Left lung (tissue), 10 donors: ENCODE results near the gene CEP350. TPM values are rescaled to one million over a fixed set of nuclear protein-coding genes. Genes with fewer than 3 reads are reported as not detected.

ENCODE experiments used
- ATAC-seq: fragments of 200-7000 bp; cut with Tn5 transposase; one replicate; pipeline ENCODE4 v1.9.1; 2020; ENCODE audit warnings: moderate library complexity
- DNase-seq, 4 donors: peaks; one replicate each; pipeline ENCODE4 v3.0.0-alpha.2; 2013 to 2020
- H3K27ac ChIP-seq, 2 donors: fragments of 200-600 bp; sonication (generic) in 1 of 2; one replicate each; pipeline versions ENCODE4 v1.5.0 to v1.8.0; 2020 to 2021
- H3K27me3 ChIP-seq, 2 donors: fragments of 200-600 bp; sonication (generic) in 1 of 2; one replicate each; pipeline versions ENCODE4 v1.5.0 to v1.8.0; 2020 to 2021
- H3K36me3 ChIP-seq, 2 donors: fragments of 200-600 bp; sonication (generic) in 1 of 2; one replicate each; pipeline versions ENCODE4 v1.5.0 to v1.8.0; 2020 to 2021
- H3K4me1 ChIP-seq, 2 donors: fragments of 200-600 bp; one replicate each; pipeline ENCODE4 v1.8.0; 2021
- H3K4me3 ChIP-seq, 2 donors: fragments of 200-600 bp; sonication (generic) in 1 of 2; one replicate each; pipeline versions ENCODE4 v1.5.0 to v1.8.0; 2020 to 2021; ENCODE audit warnings: mild to moderate bottlenecking in 1 of 2
- H3K9me3 ChIP-seq, 2 donors: fragments of 200-600 bp; sonication (generic) in 1 of 2; one replicate each; pipeline versions ENCODE4 v1.5.0 to v1.8.0; 2020 to 2021
- intact Hi-C, 2 donors: fragments of 100-400 bp; cut with DNase I; formaldehyde crosslinking; loops; one replicate each; pipeline versions ENCODE4 v1.11.2 to v1.14.2; 2022
- polyA plus RNA-seq, 6 donors: library from polyadenylated mRNA; unstranded; fragments of 120-200 nt; gene quantifications; one replicate each; pipeline ENCODE4 v1.2.1, GENCODE V29; 2013; ENCODE audit not compliant: insufficient read length in 6 of 6
- total RNA-seq, 2 donors: library from RNA; stranded (reverse); fragmentation: NEBNext Ultra II Directional; extraction: Animal tissue kit (Norgen Biotek cat#: 25700); gene quantifications; one replicate each; pipeline ENCODE4 v1.2.1, GENCODE V29; 2021
- TF ChIP-seq, protein P1 (sequence below), 2 donors: fragments of 200-600 bp; sonication (generic) in 1 of 2; IDR thresholded peaks; one replicate each; pipeline versions ENCODE4 v1.5.0 to v1.8.0; 2021; ENCODE audit warnings: antibody characterized with exemption in 2 of 2
- donor health status: DM: no; HTN: yes; CAD: no.
- donor health status: DM: no; HTN: no; CAD: no.

CEP350 gene
- total and polyA plus RNA-seq, 8 donors, result 26.8 to 53.5 (median 35.9) TPM

DNA sequence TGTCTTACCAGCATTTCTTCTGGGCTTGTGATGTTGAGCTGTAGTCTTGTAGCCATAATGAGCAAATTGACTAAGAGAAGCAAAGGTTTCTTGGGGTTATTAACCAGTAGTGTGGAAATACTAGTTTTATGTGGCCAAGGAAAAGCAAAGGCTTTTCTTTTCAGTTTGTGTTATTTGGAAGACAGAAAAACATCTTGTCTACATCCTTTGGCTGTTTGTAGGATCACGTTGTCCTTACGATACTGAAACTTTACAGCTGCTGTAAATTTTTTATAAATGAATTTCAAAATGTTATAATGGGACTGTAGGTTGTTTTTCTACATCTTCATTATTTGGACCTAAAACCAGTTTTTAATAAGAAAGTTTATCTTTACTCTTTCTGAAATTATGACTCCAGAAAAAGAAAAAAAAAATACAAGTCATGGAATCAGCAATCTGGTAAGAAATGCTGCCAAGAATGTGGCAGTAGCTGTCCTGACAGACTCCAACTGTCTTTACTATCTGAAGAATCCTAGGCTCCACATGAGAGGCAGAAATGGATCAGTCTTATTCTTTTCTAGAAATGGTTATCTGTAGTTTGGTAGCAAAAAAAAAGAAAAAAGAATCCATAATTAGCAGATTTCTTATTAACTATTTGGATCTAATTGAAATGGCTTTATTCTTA, 158.5 kb downstream of the CEP350 start:
- TF ChIP-seq, protein P1, sequence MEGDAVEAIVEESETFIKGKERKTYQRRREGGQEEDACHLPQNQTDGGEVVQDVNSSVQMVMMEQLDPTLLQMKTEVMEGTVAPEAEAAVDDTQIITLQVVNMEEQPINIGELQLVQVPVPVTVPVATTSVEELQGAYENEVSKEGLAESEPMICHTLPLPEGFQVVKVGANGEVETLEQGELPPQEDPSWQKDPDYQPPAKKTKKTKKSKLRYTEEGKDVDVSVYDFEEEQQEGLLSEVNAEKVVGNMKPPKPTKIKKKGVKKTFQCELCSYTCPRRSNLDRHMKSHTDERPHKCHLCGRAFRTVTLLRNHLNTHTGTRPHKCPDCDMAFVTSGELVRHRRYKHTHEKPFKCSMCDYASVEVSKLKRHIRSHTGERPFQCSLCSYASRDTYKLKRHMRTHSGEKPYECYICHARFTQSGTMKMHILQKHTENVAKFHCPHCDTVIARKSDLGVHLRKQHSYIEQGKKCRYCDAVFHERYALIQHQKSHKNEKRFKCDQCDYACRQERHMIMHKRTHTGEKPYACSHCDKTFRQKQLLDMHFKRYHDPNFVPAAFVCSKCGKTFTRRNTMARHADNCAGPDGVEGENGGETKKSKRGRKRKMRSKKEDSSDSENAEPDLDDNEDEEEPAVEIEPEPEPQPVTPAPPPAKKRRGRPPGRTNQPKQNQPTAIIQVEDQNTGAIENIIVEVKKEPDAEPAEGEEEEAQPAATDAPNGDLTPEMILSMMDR (IDR thresholded peaks at IDR 0.05), result no peak
- Histone ChIP-seq H3K4me3 (no peak overlapping the region), H3K36me3 (peaks cover 0 to 47% of the 10 kb centered on the region in 2 donors), H3K27ac (peak overlapping the region in 1 of 2 donors; percentile 6), H3K4me1 (peaks cover 3 to 19% of the 10 kb centered on the region in 2 donors), H3K27me3 (no peaks in the 10 kb centered on the region), H3K9me3 (no peaks in the 10 kb centered on the region)
- peak in 2 of 4 donors; percentile 80 to 84 for DNase-seq
- ATAC-seq, result peak; percentile 20
- intact Hi-C loops, result no loop called here

DNA sequence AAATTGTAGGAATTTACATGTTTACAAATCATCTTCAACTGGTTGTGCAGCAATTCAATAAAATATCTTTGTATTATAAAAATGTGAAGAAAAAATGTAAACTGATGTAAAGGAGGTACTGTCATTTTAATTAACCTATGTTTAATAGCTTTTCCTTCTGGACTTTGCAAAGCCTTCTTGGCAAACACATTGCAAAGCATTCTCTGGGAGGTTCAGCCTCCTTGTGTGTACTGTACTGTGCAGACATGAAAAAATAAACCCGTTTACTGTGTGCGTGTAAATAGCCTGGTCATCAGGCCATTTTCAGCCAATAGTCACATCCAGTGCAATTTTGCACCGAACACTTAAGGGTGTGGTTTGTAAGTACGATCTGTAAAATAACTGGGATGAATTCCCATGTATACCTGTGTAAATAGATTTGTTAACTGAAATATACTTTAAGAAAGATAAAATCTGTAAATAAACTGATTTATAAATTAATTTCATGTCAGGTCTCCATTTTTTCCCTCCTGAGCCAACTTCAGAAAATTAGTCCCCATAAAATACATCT, 159.9 kb downstream of the CEP350 start:
- DNase-seq (no peak), ATAC-seq (no peak)
- Histone ChIP-seq H3K4me1 (peaks cover 3 to 12% of the 10 kb centered on the region in 2 donors), H3K36me3 (peaks cover 0 to 44% of the 10 kb centered on the region in 2 donors), H3K9me3 (no peaks in the 10 kb centered on the region), H3K4me3 (no peak overlapping the region), H3K27me3 (no peaks in the 10 kb centered on the region), H3K27ac (peak overlapping the region in 1 of 2 donors; percentile 10)
- intact Hi-C loops, result no loop called here
- TF ChIP-seq, protein P1 (IDR thresholded peaks at IDR 0.05), result no peak

DNA sequence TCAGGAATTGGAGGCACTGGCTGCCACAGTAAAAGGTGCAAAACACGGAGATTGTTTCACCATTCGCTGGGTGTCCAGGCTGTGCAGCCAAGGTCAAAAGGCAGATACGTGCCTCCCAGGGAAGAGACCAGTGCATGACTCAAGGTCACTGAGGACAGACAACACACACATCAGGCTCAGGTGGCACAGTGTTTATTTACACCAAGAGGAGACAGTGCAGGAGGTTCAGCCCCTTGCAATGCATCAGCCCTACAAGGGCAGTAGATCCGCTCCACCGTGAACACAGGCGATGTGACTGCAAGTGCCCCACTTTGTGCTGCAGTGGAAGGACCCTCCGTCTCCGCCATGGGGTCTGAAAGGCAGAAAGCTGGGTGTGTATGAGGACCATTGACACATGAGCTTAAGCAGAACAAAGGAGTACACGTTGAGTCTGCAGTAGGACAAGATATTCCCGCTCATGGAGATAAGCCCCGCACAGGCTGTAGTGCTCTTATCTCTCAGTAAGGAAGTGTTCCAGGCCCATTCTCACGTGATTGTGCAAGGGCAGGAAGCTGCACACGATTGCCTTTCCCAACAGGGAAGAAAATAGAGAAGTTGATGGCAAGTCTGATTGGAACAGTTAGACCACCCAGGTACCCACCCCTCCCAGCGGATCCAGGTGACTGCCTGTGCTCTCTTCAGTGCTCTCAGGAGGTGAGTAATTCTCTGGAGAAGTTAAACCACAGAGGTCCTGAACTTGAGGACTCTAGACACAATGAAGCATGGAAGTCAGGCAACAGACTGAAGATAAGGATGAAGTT, 162.6 kb downstream of the CEP350 start:
- intact Hi-C loops, result no loop called here
- H3K9me3 ChIP-seq, result no peaks in the 10 kb centered on the region
- H3K4me1 ChIP-seq, result peaks cover 3 to 12% of the 10 kb centered on the region in 2 donors
- H3K27ac ChIP-seq, result no peak overlapping the region
- H3K27me3 ChIP-seq, result no peaks in the 10 kb centered on the region
- ATAC-seq, result peak; percentile 41
- no peak for DNase-seq
- H3K36me3 ChIP-seq, result peaks cover 0 to 17% of the 10 kb centered on the region in 2 donors
- no peak overlapping the region for H3K4me3 ChIP-seq
- TF ChIP-seq, protein P1 (IDR thresholded peaks at IDR 0.05), result no peak

DNA sequence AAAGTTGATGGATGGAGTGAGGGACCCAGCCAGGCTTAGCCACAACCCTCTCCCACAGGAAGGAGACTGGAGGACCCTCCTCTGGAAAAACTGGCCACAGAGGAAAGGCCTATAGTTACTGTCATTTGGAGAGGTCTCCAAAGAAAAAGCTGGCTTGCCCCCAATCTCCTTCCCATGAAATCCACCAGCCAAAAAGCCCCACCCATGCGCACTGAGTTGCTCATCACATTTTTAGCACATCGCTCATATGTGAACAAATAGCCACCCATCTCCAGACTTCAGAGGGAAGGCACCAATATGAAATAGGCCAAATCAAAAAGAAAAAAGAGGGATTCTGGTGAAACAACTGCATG, 163.1 kb downstream of the CEP350 start:
- Histone ChIP-seq H3K9me3 (no peaks in the 10 kb centered on the region), H3K27me3 (no peaks in the 10 kb centered on the region), H3K36me3 (peaks cover 0 to 11% of the 10 kb centered on the region in 2 donors), H3K4me3 (no peak overlapping the region), H3K4me1 (peaks cover 3 to 12% of the 10 kb centered on the region in 2 donors), H3K27ac (no peak overlapping the region)
- DNase-seq, result no peak
- TF ChIP-seq, protein P1 (IDR thresholded peaks at IDR 0.05), result no peak
- no peak for ATAC-seq
- intact Hi-C loops, result no loop called here

DNA sequence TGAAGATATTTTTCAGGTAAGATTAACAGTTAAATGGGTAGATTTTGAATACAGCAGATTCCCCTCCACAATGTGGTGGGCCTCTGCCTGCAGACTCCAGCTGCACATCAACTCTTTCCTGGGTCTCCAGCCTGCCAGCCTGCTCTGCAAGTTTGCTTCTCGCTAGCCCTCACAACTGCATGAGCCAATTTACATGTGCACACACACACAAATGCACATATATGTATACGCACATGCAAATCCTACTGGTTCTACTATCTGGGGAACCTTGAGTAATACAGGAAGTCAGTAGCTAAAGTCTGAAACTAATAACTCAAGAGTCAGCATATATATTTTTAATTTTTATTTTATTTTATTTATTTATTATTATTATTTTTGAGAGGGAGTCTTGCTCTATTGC, 165.2 kb downstream of the CEP350 start:
- no peak for ATAC-seq
- TF ChIP-seq, protein P1 (IDR thresholded peaks at IDR 0.05), result no peak
- H3K27me3 ChIP-seq, result no peaks in the 10 kb centered on the region

More for the DNA sequence above, 165.2 kb downstream of the CEP350 start:
- DNase-seq, result no peak
- Histone ChIP-seq H3K36me3 (peaks cover 0 to 8% of the 10 kb centered on the region in 2 donors), H3K4me1 (peaks cover 0 to 12% of the 10 kb centered on the region in 2 donors), H3K27ac (no peak overlapping the region), H3K9me3 (no peaks in the 10 kb centered on the region), H3K4me3 (no peak overlapping the region)
- intact Hi-C loops, result no loop called here
